ENCODE results near the gene PRUNE1.

DNA sequence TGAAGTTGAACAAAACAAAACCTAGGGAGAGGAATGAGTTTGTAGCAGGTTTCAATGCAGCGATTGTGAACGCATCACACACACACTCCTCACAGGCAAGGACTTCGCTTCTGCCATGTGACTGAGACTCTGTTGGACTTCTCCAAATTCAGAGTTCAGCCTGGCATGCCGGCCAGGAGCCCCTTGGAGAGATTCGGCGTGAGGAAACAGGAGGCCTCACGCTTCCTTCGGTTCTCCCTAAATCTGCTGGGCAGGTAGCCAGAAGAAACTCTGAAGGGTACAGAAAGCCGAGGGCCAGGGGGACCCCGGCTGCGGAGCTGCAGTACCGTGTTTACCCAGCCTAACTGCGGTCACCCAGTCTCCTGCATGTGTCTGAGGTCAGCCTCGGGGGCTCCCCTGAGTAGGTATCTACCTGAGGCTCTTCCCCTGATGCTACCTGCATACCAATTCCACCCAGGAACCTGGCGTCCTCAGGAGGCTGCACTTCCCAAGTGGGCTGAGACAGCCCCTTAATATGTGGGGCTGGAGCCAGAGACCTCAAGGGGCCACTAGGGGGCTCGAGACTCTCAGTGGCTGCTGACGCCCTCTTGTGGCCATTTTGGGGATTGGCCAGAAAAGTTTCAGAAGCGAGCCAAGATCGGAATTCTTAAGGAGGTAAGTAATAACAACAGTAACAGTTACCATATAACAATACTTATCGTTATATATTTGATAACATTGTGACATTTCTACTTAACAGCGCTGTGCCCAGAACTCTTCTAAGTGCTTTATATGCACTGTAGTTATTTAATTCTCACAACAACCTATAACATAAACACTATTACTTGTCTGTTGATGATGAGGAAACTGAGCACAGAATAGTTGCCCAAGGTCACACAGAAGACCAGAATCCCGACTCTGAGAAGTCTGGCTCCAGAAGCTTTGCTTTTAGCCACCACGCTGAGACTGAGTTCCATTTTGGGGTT is 28.9 kb upstream of the PRUNE1 start:
- TF ChIP-seq EZH2 (IDR thresholded peaks at IDR 0.05) = no peak
- no peak for TF ChIP-seq POLR2AphosphoS5 (IDR thresholded peaks at IDR 0.05; ENCODE audit: borderline replicate concordance, low read depth, low read length)
